Caco-2 (cell line): ENCODE data around the gene SKP1. TPM values are rescaled to one million over a fixed set of nuclear protein-coding genes. Genes with fewer than 3 reads are reported as not detected.
A peak's percentile ranks its signal among the peaks of the same experiment; 100 is the strongest.

Experiments used
- BruUV-seq: library from RNA; stranded (reverse); fragments of 400-500 nt; replicated peaks from 2 replicates; lab custom pipeline; 2021; lab: Mats Ljungman, UMichigan
- CTCF ChIA-PET: fragments of 300-600 bp; sonication (Branson Sonifier 250); formaldehyde crosslinking; loops from one replicate; lab custom pipeline; 2022; ENCODE audit warnings: antibody characterized with exemption; lab: Charles Lee
- POLR2A ChIA-PET: fragments of 300-600 bp; sonication (Branson Sonifier 250); formaldehyde crosslinking; loops from one replicate; lab custom pipeline; 2022; ENCODE audit warnings: antibody characterized with exemption; lab: Charles Lee
- DNase-seq, 2 experiments: peaks; one replicate each; pipeline versions ENCODE4 v3.0.0 to v3.0.0-alpha.2; 2020 to 2022
- H3K27me3 ChIP-seq: replicated peaks from 2 replicates; pipeline ENCODE4 v1.6.0; 2011; ENCODE audit warnings: low read length; ENCODE audit not compliant: control insufficient read depth, insufficient read depth
- H3K36me3 ChIP-seq: 2 replicates; pipeline ENCODE4 v1.5.1; 2011; ENCODE audit warnings: low read length; ENCODE audit not compliant: control insufficient read depth, insufficient read depth
- H3K4me1 ChIP-seq: fragments of 250-450 bp; sonication (Bioruptor Pico); 2 replicates; pipeline ENCODE4 v1.5.1; 2020; ENCODE audit warnings: mild to moderate bottlenecking
- H3K4me3 ChIP-seq: 2 replicates; pipeline ENCODE4 v1.5.1; 2011; ENCODE audit warnings: low read depth, mild to moderate bottlenecking, control low read depth, low read length
- H3K9me3 ChIP-seq: fragments of 250-450 bp; sonication (Bioruptor Pico); 2 replicates; pipeline ENCODE4 v1.5.1; 2020; ENCODE audit warnings: mild to moderate bottlenecking, moderate library complexity
- H3K27ac Mint-ChIP-seq: one replicate; pipeline ENCODE4 v1.8.0; 2022; ENCODE audit warnings: mixed read lengths; ENCODE audit not compliant: unreplicated experiment
- H3K27me3 Mint-ChIP-seq: one replicate; pipeline ENCODE4 v1.8.0; 2022; ENCODE audit warnings: mixed read lengths; ENCODE audit not compliant: insufficient read depth, unreplicated experiment
- H3K36me3 Mint-ChIP-seq: one replicate; pipeline ENCODE4 v1.8.0; 2022; ENCODE audit warnings: mild to moderate bottlenecking, mixed read lengths; ENCODE audit not compliant: insufficient read depth, unreplicated experiment
- H3K4me1 Mint-ChIP-seq: one replicate; pipeline ENCODE4 v1.8.0; 2022; ENCODE audit warnings: low read depth, mixed read lengths; ENCODE audit not compliant: unreplicated experiment
- H3K4me3 Mint-ChIP-seq: one replicate; pipeline ENCODE4 v1.8.0; 2022; ENCODE audit warnings: mild to moderate bottlenecking, moderate library complexity, mixed read lengths; ENCODE audit not compliant: unreplicated experiment
- H3K9me3 Mint-ChIP-seq: one replicate; pipeline ENCODE4 v1.8.0; 2022; ENCODE audit warnings: mixed read lengths; ENCODE audit not compliant: unreplicated experiment
- intact Hi-C: fragments of 100-400 bp; cut with micrococcal nuclease; formaldehyde crosslinking; loops from one replicate; pipeline ENCODE4 v1.10.0; 2022; ENCODE audit not compliant: unreplicated experiment
- total RNA-seq: library from RNA; stranded (reverse); gene quantifications from 2 replicates; pipeline ENCODE4 v1.2.3, GENCODE V29; 2022
- TF ChIP-seq, protein P1 (sequence below), 2 experiments: fragments of 200-600 bp in 1 of 2; IDR thresholded peaks; 1 replicate in 1 of 2; 2 replicates in 1 of 2; pipeline versions ENCODE4 v1.5.1 to v1.8.0; 2011 to 2022; ENCODE audit warnings: antibody characterized with exemption in 1 of 2, control low read depth in 1 of 2, inconsistent platforms in 1 of 2, low read depth in 1 of 2, low read length in 1 of 2, mild to moderate bottlenecking in 1 of 2, moderate library complexity in 1 of 2; ENCODE audit not compliant: insufficient read depth in 1 of 2, severe bottlenecking in 1 of 2, unreplicated experiment in 1 of 2

SKP1 gene
- total RNA-seq, 1 experiment from 2014 or later, result 365 TPM

DNA sequence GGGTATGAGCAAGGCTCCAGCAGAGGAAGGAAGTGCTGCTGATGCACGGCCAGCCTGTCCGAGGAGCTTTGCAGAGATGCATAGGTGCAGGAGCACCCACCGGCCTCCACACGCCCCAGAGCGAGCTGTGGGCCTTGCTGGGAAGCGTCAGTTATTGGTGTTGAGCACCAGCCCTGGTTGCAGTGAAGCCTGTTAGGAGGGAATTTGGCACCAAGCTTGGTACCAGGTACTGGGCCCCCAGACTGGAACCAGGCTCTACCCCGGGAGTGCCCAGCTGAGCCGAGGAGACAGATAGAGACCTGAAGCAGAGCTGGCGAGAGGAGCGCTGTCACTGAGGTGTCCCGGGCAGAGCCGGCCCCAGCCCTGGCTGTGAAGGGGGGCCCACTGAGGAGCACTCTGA, 57.0 kb downstream of the SKP1 start:
- Mint-ChIP-seq H3K4me3 (no peak overlapping the region), H3K27ac (no peak overlapping the region), H3K4me1 (peaks cover 6% of the 10 kb centered on the region), H3K27me3 (no peaks in the 10 kb centered on the region), H3K36me3 (peaks cover 7% of the 10 kb centered on the region), H3K9me3 (no peaks in the 10 kb centered on the region)
- Histone ChIP-seq H3K4me1 (peaks cover 9% of the 10 kb centered on the region), H3K36me3 (no peaks in the 10 kb centered on the region; the same call in 1 of the 2 replicates), H3K9me3 (no peaks in the 10 kb centered on the region), H3K4me3 (no peak overlapping the region), H3K27me3 (no peaks in the 10 kb centered on the region)
- intact Hi-C loops, result no loop called here
- TF ChIP-seq, protein P1, sequence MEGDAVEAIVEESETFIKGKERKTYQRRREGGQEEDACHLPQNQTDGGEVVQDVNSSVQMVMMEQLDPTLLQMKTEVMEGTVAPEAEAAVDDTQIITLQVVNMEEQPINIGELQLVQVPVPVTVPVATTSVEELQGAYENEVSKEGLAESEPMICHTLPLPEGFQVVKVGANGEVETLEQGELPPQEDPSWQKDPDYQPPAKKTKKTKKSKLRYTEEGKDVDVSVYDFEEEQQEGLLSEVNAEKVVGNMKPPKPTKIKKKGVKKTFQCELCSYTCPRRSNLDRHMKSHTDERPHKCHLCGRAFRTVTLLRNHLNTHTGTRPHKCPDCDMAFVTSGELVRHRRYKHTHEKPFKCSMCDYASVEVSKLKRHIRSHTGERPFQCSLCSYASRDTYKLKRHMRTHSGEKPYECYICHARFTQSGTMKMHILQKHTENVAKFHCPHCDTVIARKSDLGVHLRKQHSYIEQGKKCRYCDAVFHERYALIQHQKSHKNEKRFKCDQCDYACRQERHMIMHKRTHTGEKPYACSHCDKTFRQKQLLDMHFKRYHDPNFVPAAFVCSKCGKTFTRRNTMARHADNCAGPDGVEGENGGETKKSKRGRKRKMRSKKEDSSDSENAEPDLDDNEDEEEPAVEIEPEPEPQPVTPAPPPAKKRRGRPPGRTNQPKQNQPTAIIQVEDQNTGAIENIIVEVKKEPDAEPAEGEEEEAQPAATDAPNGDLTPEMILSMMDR (IDR thresholded peaks at IDR 0.05; ENCODE audit: insufficient read depth in 1 of 2, low read depth in 1 of 2, low read length in 1 of 2, severe bottlenecking in 1 of 2, unreplicated experiment in 1 of 2), result no peak
- CTCF ChIA-PET, result no interaction called here
- no TSS peak for BruUV-seq
- no peak for DNase-seq
- POLR2A ChIA-PET, result no interaction called here

DNA sequence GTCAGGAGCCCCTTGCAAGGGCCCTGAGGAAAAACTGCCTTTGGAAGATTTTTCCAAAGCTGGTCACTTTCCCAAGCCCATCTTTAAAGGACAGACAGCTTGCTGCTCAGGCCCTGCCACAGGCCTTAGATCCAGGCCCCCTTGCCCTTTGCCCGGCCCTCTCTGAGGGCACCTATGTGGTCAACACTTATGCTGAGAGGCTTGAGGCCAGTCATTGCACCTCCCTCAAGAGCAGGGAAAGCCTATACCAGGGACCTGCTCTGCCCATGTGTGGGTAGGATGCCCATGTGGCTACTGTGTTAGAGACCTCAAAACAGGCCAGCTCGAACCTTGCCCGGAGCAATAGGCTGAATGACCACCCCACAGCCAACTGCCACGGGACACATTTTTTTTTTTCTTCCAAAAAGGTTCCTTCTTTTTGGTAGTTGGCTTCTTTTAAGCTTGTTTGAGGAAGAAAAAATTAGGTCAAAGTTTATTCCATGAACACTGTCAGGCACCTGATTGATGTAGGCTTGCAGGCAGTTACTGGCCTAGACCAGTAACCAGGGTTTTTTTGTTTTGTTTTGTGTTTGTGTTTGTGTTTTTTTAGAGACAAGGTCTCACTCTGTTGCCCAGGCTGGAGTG, 58.4 kb downstream of the SKP1 start:
- Mint-ChIP-seq H3K27ac (no peak overlapping the region), H3K4me3 (no peak overlapping the region), H3K4me1 (peaks cover 6% of the 10 kb centered on the region), H3K27me3 (no peaks in the 10 kb centered on the region), H3K9me3 (no peaks in the 10 kb centered on the region), H3K36me3 (peaks cover 7% of the 10 kb centered on the region)
- Histone ChIP-seq H3K4me3 (no peak overlapping the region), H3K27me3 (no peaks in the 10 kb centered on the region), H3K9me3 (no peaks in the 10 kb centered on the region), H3K4me1 (peaks cover 12% of the 10 kb centered on the region), H3K36me3 (no peaks in the 10 kb centered on the region; the same call in 1 of the 2 replicates)
- no peak for DNase-seq
- CTCF ChIA-PET, result no interaction called here
- no TSS peak for BruUV-seq
- TF ChIP-seq, protein P1 (IDR thresholded peaks at IDR 0.05; ENCODE audit: insufficient read depth in 1 of 2, low read depth in 1 of 2, low read length in 1 of 2, severe bottlenecking in 1 of 2, unreplicated experiment in 1 of 2), result no peak
- POLR2A ChIA-PET, result no interaction called here
- intact Hi-C loops, result no loop called here

DNA sequence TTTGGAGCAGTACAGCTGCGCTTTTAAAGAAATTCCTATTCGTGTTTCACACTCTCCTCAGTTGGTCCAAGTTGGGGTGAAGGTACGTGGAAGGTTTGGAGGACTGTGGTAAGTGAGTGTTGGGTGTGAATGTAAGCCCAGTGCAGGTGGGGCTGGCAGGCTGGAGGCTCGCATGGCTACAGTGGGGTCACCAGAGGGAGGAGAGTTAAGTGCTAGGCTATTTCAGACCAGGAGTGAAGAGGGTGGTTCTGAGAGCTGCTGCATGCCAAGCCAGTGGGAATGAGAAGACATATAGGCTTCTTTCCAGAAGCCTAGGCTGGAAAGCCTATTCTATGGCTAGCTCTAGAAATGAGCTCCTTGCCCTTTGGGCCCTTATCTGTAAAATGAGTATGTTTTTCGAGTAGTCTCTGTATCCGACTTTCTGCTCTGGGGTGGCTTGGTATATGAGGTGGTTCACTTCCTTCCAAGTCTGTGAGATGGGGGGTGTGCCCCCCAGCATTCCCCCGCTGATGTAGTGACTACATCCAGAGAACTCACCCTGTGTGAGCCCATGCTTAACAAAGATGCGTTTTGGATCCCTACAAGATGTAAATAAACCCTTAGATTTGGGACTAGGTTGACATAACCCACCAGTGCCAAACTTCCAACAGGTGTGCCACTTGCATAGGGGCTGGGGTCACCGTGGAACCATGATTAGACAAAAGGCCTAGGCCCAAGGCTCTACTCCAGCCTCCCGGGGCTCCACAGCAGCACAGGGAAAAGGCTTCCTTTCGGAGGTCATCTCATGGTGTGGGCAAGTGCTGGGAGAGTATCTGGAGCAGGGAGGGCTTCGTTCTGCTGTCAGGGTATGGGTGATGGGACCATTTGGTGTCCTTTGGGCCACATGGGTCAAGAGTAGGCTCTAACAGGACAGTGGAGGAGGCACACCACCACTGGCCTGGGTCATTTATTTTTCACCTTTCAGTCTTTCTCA, 59.7 kb downstream of the SKP1 start:
- no peak overlapping the region for H3K27ac Mint-ChIP-seq
- intact Hi-C loops, result no loop called here
- DNase-seq, result no peak
- peaks cover 7% of the 10 kb centered on the region for H3K36me3 Mint-ChIP-seq
- no peaks in the 10 kb centered on the region for H3K9me3 Mint-ChIP-seq
- ChIA-PET CTCF (no interaction called here), POLR2A (no interaction called here)
- peaks cover 6% of the 10 kb centered on the region for H3K4me1 Mint-ChIP-seq
- H3K9me3 ChIP-seq, result no peaks in the 10 kb centered on the region
- H3K36me3 ChIP-seq, result no peaks in the 10 kb centered on the region; the same call in 1 of the 2 replicates
- no peaks in the 10 kb centered on the region for H3K27me3 Mint-ChIP-seq
- TSS peak; percentile 54 for BruUV-seq
- H3K4me3 ChIP-seq, result no peak overlapping the region
- H3K27me3 ChIP-seq, result no peaks in the 10 kb centered on the region
- H3K4me3 Mint-ChIP-seq, result no peak overlapping the region
- TF ChIP-seq, protein P1 (IDR thresholded peaks at IDR 0.05; ENCODE audit: insufficient read depth in 1 of 2, low read depth in 1 of 2, low read length in 1 of 2, severe bottlenecking in 1 of 2, unreplicated experiment in 1 of 2), result no peak
- peaks cover 12% of the 10 kb centered on the region for H3K4me1 ChIP-seq
